ENCODE data around the gene PRMT7. TPM values are rescaled to one million over a fixed set of nuclear protein-coding genes. Genes with fewer than 3 reads are reported as not detected.

The PRMT7 gene
- total and polyA plus RNA-seq, 7 experiments from 2014 or later, result 42.5 to 95.1 (median 72.6) TPM

DNA sequence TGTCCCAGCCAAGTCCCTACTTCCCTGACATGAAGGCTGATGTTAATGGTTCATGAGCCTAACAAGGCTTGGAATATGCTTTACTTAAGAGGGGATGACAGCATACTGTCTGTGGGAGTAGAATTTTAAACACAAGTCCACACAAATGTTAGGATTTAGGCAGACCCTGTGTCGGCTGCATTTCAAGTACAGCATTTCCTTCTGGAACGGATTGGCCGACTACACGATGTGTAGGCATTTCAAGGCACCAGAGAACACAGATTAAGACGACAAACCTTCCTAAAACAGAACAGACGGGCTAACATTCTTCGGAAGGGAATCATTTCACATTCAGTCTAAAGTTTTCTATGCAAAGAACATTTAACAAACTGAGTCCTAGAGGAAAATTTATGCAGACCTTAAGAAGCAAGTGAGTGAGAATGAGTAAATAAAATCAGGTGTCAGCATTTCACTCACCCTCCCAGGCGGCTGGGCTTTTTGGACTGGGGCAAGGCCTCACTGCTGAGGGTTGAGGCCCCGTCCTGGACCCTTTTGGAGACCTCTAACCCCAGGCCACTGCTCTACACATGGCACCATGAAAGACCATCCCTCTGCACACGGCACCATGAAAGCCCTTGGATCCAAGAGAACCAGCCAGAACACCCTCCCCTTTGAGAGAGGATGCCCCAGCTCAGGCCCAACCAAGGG is 70.0 kb downstream of the PRMT7 start:
- Mint-ChIP-seq H3K27ac (peak overlapping the region in 1 of 9 donors; percentile 66), H3K4me1 (peaks cover 4 to 32% (median 20%) of the 10 kb centered on the region in 7 donors), H3K27me3 (peaks cover 0 to 36% (median 0%) of the 10 kb centered on the region in 5 donors), H3K4me3 (no peak overlapping the region), H3K36me3 (no peaks in the 10 kb centered on the region), H3K9me3 (no peaks in the 10 kb centered on the region)
- intact Hi-C loops (cut with micrococcal nuclease), result no loop called here
- CTCF ChIA-PET, result interaction anchor here (1.2 kb wide), 1 partner anchor 12 kb away, joined by 5 read pairs; no protein-coding TSS in a partner anchor
- ATAC-seq (no peak), DNase-seq (peak in 1 of 9 donors; percentile 2)
- POLR2A ChIA-PET, result no interaction called here
- no peaks in the 10 kb centered on the region for H3K36me3 ChIP-seq (ENCODE audit: control insufficient read depth in 2 of 3, insufficient read depth in 3 of 3, low read length in 3 of 3)
- no peaks in the 10 kb centered on the region for H3K9me3 ChIP-seq (ENCODE audit: control insufficient read depth in 2 of 3, low read length in 3 of 3)
- H3K27me3 ChIP-seq (ENCODE audit: control insufficient read depth in 2 of 2, insufficient read depth in 2 of 2, low read length in 2 of 2), result no peaks in the 10 kb centered on the region
- H3K4me1 ChIP-seq (ENCODE audit: control insufficient read depth in 2 of 2, insufficient read depth in 2 of 2, low read length in 2 of 2), result peaks cover 0 to 24% of the 10 kb centered on the region in 2 donors
- no peak overlapping the region for H3K4me3 ChIP-seq (ENCODE audit: low read length)
- H3K27ac ChIP-seq (ENCODE audit: low read depth, low read length), result no peak overlapping the region

GRCh38 chr16:68381363-68381724 is 70.5 kb downstream of the PRMT7 start:
- intact Hi-C loops (cut with micrococcal nuclease), result no loop called here
- Mint-ChIP-seq H3K4me1 (peaks cover 4 to 32% (median 20%) of the 10 kb centered on the region in 7 donors), H3K4me3 (no peak overlapping the region), H3K36me3 (no peaks in the 10 kb centered on the region), H3K27me3 (peaks cover 0 to 32% (median 0%) of the 10 kb centered on the region in 5 donors), H3K27ac (no peak overlapping the region), H3K9me3 (no peaks in the 10 kb centered on the region)
- Histone ChIP-seq H3K9me3 (ENCODE audit: control insufficient read depth in 2 of 3, low read length in 3 of 3) (no peaks in the 10 kb centered on the region), H3K4me3 (ENCODE audit: low read length) (no peak overlapping the region), H3K4me1 (ENCODE audit: control insufficient read depth in 2 of 2, insufficient read depth in 2 of 2, low read length in 2 of 2) (peaks cover 0 to 24% of the 10 kb centered on the region in 2 donors), H3K36me3 (ENCODE audit: control insufficient read depth in 2 of 3, insufficient read depth in 3 of 3, low read length in 3 of 3) (no peaks in the 10 kb centered on the region), H3K27me3 (ENCODE audit: control insufficient read depth in 2 of 2, insufficient read depth in 2 of 2, low read length in 2 of 2) (no peaks in the 10 kb centered on the region), H3K27ac (ENCODE audit: low read depth, low read length) (no peak overlapping the region)
- ATAC-seq (no peak), DNase-seq (no peak)
- ChIA-PET CTCF (interaction anchor here (1.2 kb wide), 1 partner anchor 13 kb away, joined by 5 read pairs; no protein-coding TSS in a partner anchor), POLR2A (no interaction called here)

DNA sequence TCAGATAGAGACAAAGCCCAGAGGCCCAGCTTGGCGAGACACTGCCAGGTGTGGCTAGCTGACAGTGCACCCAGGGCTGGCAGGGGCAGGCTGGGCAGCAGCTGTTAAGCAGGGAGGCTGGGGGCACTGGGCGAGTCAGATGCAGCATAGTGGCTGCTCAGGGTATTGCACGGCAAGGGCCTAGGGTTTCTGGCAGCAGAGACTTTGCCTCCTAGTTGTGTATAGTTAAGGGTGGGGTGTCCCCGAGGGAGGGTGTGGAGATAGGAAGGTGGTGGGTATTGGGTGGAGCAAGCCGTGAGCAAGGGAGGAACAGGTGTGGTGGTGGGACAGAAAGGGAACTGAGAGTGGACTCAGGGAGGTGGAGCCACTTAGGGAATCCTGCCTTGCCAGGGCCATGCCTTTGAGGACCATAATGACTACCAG is 71.5 kb downstream of the PRMT7 start:
- Histone ChIP-seq H3K27ac (ENCODE audit: low read depth, low read length) (no peak overlapping the region), H3K4me1 (ENCODE audit: control insufficient read depth in 2 of 2, insufficient read depth in 2 of 2, low read length in 2 of 2) (peaks cover 0 to 24% of the 10 kb centered on the region in 2 donors), H3K36me3 (ENCODE audit: control insufficient read depth in 2 of 3, insufficient read depth in 3 of 3, low read length in 3 of 3) (no peaks in the 10 kb centered on the region), H3K27me3 (ENCODE audit: control insufficient read depth in 2 of 2, insufficient read depth in 2 of 2, low read length in 2 of 2) (no peaks in the 10 kb centered on the region), H3K4me3 (ENCODE audit: low read length) (no peak overlapping the region), H3K9me3 (ENCODE audit: control insufficient read depth in 2 of 3, low read length in 3 of 3) (no peaks in the 10 kb centered on the region)
- H3K4me3 Mint-ChIP-seq, result no peak overlapping the region
- POLR2A ChIA-PET, result no interaction called here
- intact Hi-C loops (cut with micrococcal nuclease), result no loop called here
- DNase-seq (peak in 1 of 9 donors; percentile 7), ATAC-seq (peak; percentile 49)
- H3K36me3 Mint-ChIP-seq, result no peaks in the 10 kb centered on the region
- no peak overlapping the region for H3K27ac Mint-ChIP-seq
- CTCF ChIA-PET, result interaction anchor here (0.7 kb wide), 1 partner anchor 903 kb away, joined by 3 read pairs; no protein-coding TSS in a partner anchor
- peaks cover 0 to 32% (median 0%) of the 10 kb centered on the region in 5 donors for H3K27me3 Mint-ChIP-seq
- H3K4me1 Mint-ChIP-seq, result peaks cover 4 to 32% (median 20%) of the 10 kb centered on the region in 7 donors
- H3K9me3 Mint-ChIP-seq, result no peaks in the 10 kb centered on the region

DNA sequence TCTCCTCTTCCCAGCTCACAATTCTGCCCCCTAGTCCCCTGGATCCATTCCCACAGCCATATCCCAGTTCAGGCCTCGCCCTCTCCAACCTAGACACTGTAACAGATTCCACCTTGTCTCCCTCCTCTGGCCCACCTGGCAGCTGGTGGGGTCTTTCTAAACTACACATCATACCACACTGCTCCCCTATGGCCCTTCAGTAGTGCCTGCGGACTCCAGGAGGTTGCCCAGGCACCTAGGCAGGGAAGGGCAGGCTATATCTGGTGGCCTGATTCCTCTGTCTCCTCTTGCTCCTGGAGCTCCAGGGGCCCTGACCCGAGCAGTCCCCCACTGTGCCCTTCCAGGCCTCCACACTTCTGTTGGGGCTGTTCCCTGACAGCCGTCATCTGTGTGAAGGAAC is 73.0 kb downstream of the PRMT7 start:
- no peaks in the 10 kb centered on the region for H3K9me3 Mint-ChIP-seq
- DNase-seq (peak in 1 of 9 donors; percentile 2), ATAC-seq (no peak)
- ChIA-PET POLR2A (interaction anchor here (0.8 kb wide), 1 partner anchor 28 kb away, joined by 4 read pairs; no protein-coding TSS in a partner anchor), CTCF (interaction anchor here (1.1 kb wide), 1 partner anchor 13 kb away, joined by 3 read pairs; no protein-coding TSS in a partner anchor)
- H3K4me1 Mint-ChIP-seq, result peaks cover 4 to 29% (median 17%) of the 10 kb centered on the region in 7 donors
- intact Hi-C loops (cut with micrococcal nuclease), result no loop called here
- no peak overlapping the region for H3K4me3 ChIP-seq (ENCODE audit: low read length)
- H3K27ac ChIP-seq (ENCODE audit: low read depth, low read length), result no peak overlapping the region
- H3K36me3 ChIP-seq (ENCODE audit: control insufficient read depth in 2 of 3, insufficient read depth in 3 of 3, low read length in 3 of 3), result no peaks in the 10 kb centered on the region
- no peaks in the 10 kb centered on the region for H3K36me3 Mint-ChIP-seq
- H3K4me1 ChIP-seq (ENCODE audit: control insufficient read depth in 2 of 2, insufficient read depth in 2 of 2, low read length in 2 of 2), result peaks cover 0 to 19% of the 10 kb centered on the region in 2 donors
- H3K9me3 ChIP-seq (ENCODE audit: control insufficient read depth in 2 of 3, low read length in 3 of 3), result no peaks in the 10 kb centered on the region
- no peak overlapping the region for H3K27ac Mint-ChIP-seq
- H3K27me3 Mint-ChIP-seq, result peaks cover 0 to 32% (median 0%) of the 10 kb centered on the region in 5 donors
- no peak overlapping the region for H3K4me3 Mint-ChIP-seq
- H3K27me3 ChIP-seq (ENCODE audit: control insufficient read depth in 2 of 2, insufficient read depth in 2 of 2, low read length in 2 of 2), result no peaks in the 10 kb centered on the region

DNA sequence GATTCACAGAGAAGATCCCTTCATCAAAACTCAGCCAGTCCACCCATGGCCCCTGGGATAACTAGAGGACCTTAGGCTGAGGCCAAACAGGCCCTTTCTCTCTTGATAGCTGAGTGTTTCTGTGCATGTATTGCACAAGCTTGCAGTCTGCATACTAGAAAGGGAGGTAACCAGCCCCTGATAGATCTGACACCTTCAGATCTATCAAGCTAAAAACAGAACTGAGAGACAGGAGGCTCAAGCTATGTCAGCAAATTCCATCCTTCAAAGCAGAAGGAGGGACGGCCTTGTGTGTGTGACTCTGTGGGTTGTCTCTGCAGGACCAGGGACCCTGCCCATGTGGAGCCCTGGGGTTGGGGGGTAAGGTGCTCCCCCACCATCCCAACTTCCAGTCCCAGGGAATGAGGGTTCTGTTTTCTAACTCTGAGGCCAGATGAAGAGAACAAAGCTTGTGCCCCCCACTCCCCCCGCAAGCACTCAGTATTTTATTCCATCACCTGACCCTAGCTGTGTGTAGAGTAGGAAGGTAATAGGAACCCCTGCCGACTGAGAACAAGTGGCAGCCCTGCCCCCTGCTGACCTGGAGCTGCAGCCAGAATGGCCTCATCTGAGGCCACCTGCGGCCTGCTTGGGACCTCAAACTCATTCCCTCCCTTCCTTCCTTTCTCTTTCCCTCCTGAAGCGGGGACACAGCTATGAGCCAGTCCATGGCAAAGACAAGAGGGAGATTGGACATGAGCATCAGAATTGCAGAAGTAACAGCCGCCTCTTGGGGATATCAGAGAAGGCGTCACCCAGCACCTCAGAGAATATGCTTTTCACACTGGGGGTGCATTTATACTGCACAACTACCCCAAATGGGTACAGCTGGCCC is 73.7 kb downstream of the PRMT7 start:
- intact Hi-C loops (cut with micrococcal nuclease), result no loop called here
- H3K4me1 Mint-ChIP-seq, result peaks cover 4 to 22% (median 12%) of the 10 kb centered on the region in 7 donors
- H3K9me3 Mint-ChIP-seq, result no peaks in the 10 kb centered on the region
- DNase-seq (peak in 1 of 9 donors; percentile 0), ATAC-seq (no peak)
- no peaks in the 10 kb centered on the region for H3K36me3 ChIP-seq (ENCODE audit: control insufficient read depth in 2 of 3, insufficient read depth in 3 of 3, low read length in 3 of 3)
- ChIA-PET CTCF (interaction anchor here (0.9 to 1.1 kb wide), 2 partner anchors 12 to 143 kb away, joined by 3 read pairs; no protein-coding TSS in a partner anchor), POLR2A (interaction anchor here (0.8 kb wide), 1 partner anchor 28 kb away, joined by 4 read pairs; no protein-coding TSS in a partner anchor)
- peaks cover 0 to 32% (median 0%) of the 10 kb centered on the region in 5 donors for H3K27me3 Mint-ChIP-seq
- H3K36me3 Mint-ChIP-seq, result no peaks in the 10 kb centered on the region
- no peak overlapping the region for H3K27ac ChIP-seq (ENCODE audit: low read depth, low read length)
- H3K9me3 ChIP-seq (ENCODE audit: control insufficient read depth in 2 of 3, low read length in 3 of 3), result no peaks in the 10 kb centered on the region
- no peak overlapping the region for H3K4me3 ChIP-seq (ENCODE audit: low read length)
- peaks cover 0 to 13% of the 10 kb centered on the region in 2 donors for H3K4me1 ChIP-seq (ENCODE audit: control insufficient read depth in 2 of 2, insufficient read depth in 2 of 2, low read length in 2 of 2)
- no peak overlapping the region for H3K4me3 Mint-ChIP-seq
- H3K27me3 ChIP-seq (ENCODE audit: control insufficient read depth in 2 of 2, insufficient read depth in 2 of 2, low read length in 2 of 2), result no peaks in the 10 kb centered on the region
- H3K27ac Mint-ChIP-seq, result no peak overlapping the region

DNA sequence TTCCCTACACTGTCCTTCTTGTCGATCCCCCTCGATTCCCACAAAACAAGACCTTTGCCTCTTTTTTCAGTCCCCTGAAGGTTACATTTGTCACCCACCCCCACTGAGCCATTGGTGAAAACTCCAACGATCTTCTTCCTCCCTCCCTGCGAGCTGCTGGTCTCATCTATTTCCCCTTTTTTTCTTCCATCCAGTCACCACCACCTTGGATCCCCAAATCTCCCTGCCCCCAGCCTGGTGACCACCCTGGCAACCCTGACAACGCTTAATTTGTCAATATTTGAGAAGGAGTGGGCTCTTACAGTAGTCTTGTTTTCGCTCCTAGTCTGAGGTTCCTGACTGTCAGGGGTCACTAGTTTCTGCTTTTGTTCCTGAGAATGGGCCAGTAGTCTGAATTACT is 74.6 kb downstream of the PRMT7 start:
- no peaks in the 10 kb centered on the region for H3K27me3 ChIP-seq (ENCODE audit: control insufficient read depth in 2 of 2, insufficient read depth in 2 of 2, low read length in 2 of 2)
- peaks cover 0 to 5% of the 10 kb centered on the region in 2 donors for H3K4me1 ChIP-seq (ENCODE audit: control insufficient read depth in 2 of 2, insufficient read depth in 2 of 2, low read length in 2 of 2)
- Mint-ChIP-seq H3K36me3 (no peaks in the 10 kb centered on the region), H3K4me1 (peaks cover 3 to 20% (median 12%) of the 10 kb centered on the region in 7 donors), H3K27me3 (peaks cover 0 to 32% (median 0%) of the 10 kb centered on the region in 5 donors), H3K9me3 (no peaks in the 10 kb centered on the region), H3K27ac (peak overlapping the region in 1 of 9 donors; percentile 60), H3K4me3 (no peak overlapping the region)
- H3K27ac ChIP-seq (ENCODE audit: low read depth, low read length), result no peak overlapping the region
- H3K4me3 ChIP-seq (ENCODE audit: low read length), result no peak overlapping the region
- no peak for DNase-seq
- intact Hi-C loops (cut with micrococcal nuclease), result no loop called here
- ATAC-seq, result no peak
- no peaks in the 10 kb centered on the region for H3K9me3 ChIP-seq (ENCODE audit: control insufficient read depth in 2 of 3, low read length in 3 of 3)
- CTCF ChIA-PET, result interaction anchor here (0.9 kb wide), 1 partner anchor 142 kb away, joined by 3 read pairs; no protein-coding TSS in a partner anchor
- POLR2A ChIA-PET, result no interaction called here
- H3K36me3 ChIP-seq (ENCODE audit: control insufficient read depth in 2 of 3, insufficient read depth in 3 of 3, low read length in 3 of 3), result no peaks in the 10 kb centered on the region
